ENCODE data around the gene STXBP3.

DNA sequence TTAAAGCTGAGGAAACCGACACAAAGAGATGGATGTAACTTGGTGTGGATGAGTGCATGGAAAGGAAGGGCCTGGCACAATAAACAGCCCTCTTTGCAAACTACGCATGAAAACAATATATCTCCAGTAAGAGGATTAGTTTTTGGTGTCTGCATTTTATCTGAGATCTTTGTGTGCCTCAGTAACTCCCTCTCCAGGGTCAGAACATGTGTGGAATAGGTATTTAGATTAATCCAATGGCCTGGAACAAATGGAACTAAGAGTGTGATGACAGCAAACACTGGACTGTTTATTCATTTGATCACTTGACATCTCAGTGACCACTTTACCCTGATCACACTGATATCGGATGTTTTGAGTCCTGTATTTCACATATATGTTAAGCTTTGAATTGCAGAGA is 65.1 kb downstream of the STXBP3 start:
- TF ChIP-seq, protein P1, sequence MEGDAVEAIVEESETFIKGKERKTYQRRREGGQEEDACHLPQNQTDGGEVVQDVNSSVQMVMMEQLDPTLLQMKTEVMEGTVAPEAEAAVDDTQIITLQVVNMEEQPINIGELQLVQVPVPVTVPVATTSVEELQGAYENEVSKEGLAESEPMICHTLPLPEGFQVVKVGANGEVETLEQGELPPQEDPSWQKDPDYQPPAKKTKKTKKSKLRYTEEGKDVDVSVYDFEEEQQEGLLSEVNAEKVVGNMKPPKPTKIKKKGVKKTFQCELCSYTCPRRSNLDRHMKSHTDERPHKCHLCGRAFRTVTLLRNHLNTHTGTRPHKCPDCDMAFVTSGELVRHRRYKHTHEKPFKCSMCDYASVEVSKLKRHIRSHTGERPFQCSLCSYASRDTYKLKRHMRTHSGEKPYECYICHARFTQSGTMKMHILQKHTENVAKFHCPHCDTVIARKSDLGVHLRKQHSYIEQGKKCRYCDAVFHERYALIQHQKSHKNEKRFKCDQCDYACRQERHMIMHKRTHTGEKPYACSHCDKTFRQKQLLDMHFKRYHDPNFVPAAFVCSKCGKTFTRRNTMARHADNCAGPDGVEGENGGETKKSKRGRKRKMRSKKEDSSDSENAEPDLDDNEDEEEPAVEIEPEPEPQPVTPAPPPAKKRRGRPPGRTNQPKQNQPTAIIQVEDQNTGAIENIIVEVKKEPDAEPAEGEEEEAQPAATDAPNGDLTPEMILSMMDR (IDR thresholded peaks at IDR 0.05) = no peak
- no peak for TF ChIP-seq POLR2A (IDR thresholded peaks at IDR 0.05)
